Right lobe of liver (tissue), 6 donors: ENCODE results near the gene CKAP5. TPM values are rescaled to one million over a fixed set of nuclear protein-coding genes. Genes with fewer than 3 reads are reported as not detected.
"Not testable (repeated sequence)": the region's sequence is repeated elsewhere in the genome, so short reads cannot be mapped to it uniquely, and the experiment has no call there.

ENCODE experiments used
- ATAC-seq, 4 donors: fragments of 200-7000 bp; cut with Tn5 transposase; one replicate each; pipeline ENCODE4 v1.9.1; 2020; ENCODE audit warnings: mild to moderate bottlenecking in 4 of 4, moderate library complexity in 4 of 4
- DNase-seq, 3 donors: peaks; one replicate each; pipeline ENCODE4 v3.0.0-alpha.2; 2020
- H3K27ac ChIP-seq, 3 donors: fragments of 200-600 bp; one replicate each; pipeline ENCODE4 v1.8.0; 2022
- H3K27me3 ChIP-seq, 2 donors: fragments of 200-600 bp; one replicate each; pipeline ENCODE4 v1.8.0; 2022
- H3K36me3 ChIP-seq, 4 donors: fragments of 200-600 bp; sonication (generic) in 1 of 4; one replicate each; pipeline versions ENCODE4 v1.5.1 to v1.8.0; 2017 to 2022; ENCODE audit warnings: control low read depth in 1 of 4
- H3K4me1 ChIP-seq, 4 donors: fragments of 200-600 bp; sonication (generic) in 1 of 4; one replicate each; pipeline versions ENCODE4 v1.5.1 to v1.8.0; 2017 to 2022; ENCODE audit warnings: control low read depth in 1 of 4
- H3K4me3 ChIP-seq, 3 donors: fragments of 200-600 bp; one replicate each; pipeline ENCODE4 v1.8.0; 2022
- H3K9me3 ChIP-seq, 4 donors: fragments of 200-600 bp; sonication (generic) in 1 of 4; one replicate each; pipeline versions ENCODE4 v1.5.1 to v1.8.0; 2017 to 2022; ENCODE audit warnings: control low read depth in 1 of 4
- CTCF ChIP-seq, 4 donors: fragments of 200-600 bp in 3 of 4; fragments of 450-650 bp in 1 of 4; IDR thresholded peaks; one replicate each; pipeline versions ENCODE4 v1.5.1 to v1.8.0; 2016 to 2022; ENCODE audit warnings: antibody characterized with exemption in 4 of 4, mild to moderate bottlenecking in 2 of 4
- POLR2A ChIP-seq: fragments of 450-650 bp; IDR thresholded peaks from one replicate; pipeline ENCODE4 v1.6.1; 2017; ENCODE audit warnings: antibody characterized with exemption, mild to moderate bottlenecking
- WGBS: methylation state at CpG from one replicate; pipeline ENCODE4 v1.1.6; 2018; ENCODE audit warnings: low coverage, low lambda C conversion rate; ENCODE audit not compliant: insufficient coverage; ENCODE audit errors: missing lambda C conversion rate; 5-methylcytosine and 5-hydroxymethylcytosine counted together
- intact Hi-C, 2 donors: fragments of 100-400 bp; cut with DNase I; formaldehyde crosslinking; loops; one replicate each; pipeline versions ENCODE4 v1.11.2 to v1.14.1; 2022
- total RNA-seq, 6 experiments: library from RNA; depleted of rRNA in 2 of 6; stranded (reverse); fragments of >200 nt in 2 of 6; fragmentation: NEBNext Ultra II Directional in 3 of 6; extraction: Animal tissue kit (Norgen Biotek cat#: 25700) in 3 of 6; gene quantifications; one replicate each; pipeline versions ENCODE4 v1.1.0 to v1.2.4, GENCODE V29; 2016 to 2023
- donor health status: DM: no; HTN: yes; CAD: no.
- donor health status: DM: no; HTN: no; CAD: no.
- donor health status: DM: no; HTN: no; CAD: no.
- donor health status: DM: no; HTN: yes; CAD: no.
- donor health status: DM: no; HTN: yes; CAD: no.

The CKAP5 gene
- total RNA-seq, 6 experiments from 2014 or later: 12.9 to 30.2 (median 21.2) TPM

GRCh38 chr11:46800177-46800576 lies 45.9 kb downstream of the CKAP5 start:
- ATAC-seq: no peak
- peaks cover 0 to 29% (median 2%) of the 10 kb centered on the region in 4 donors for H3K36me3 ChIP-seq

GRCh38 chr11:46799725-46800124 lies 46.4 kb downstream of the CKAP5 start:
- H3K27ac ChIP-seq, H3K27me3 ChIP-seq, DNase-seq, H3K4me3 ChIP-seq, intact Hi-C loops, H3K4me1 ChIP-seq, ATAC-seq, H3K9me3 ChIP-seq: not testable (repeated sequence)
- 100% methylated on average over 1 of the region's 2 CpGs for WGBS
- H3K36me3 ChIP-seq: peaks cover 0 to 30% (median 2%) of the 10 kb centered on the region in 4 donors

More at GRCh38 chr11:46800177-46800576, 45.9 kb downstream of the CKAP5 start:
- Histone ChIP-seq H3K9me3 (no peaks in the 10 kb centered on the region), H3K27ac (no peak overlapping the region), H3K4me1 (no peaks in the 10 kb centered on the region), H3K4me3 (no peak overlapping the region), H3K27me3 (no peaks in the 10 kb centered on the region)
- no peak for TF ChIP-seq CTCF (IDR thresholded peaks at IDR 0.05)
- TF ChIP-seq POLR2A: no peak
- intact Hi-C loops: no loop called here
- DNase-seq: no peak
- 64% methylated on average over 1 of the region's 1 CpG for WGBS

- ATAC-seq (no peak), DNase-seq (no peak)
- Histone ChIP-seq H3K4me1 (no peaks in the 10 kb centered on the region), H3K36me3 (peaks cover 0 to 48% (median 9%) of the 10 kb centered on the region in 4 donors), H3K27ac (no peak overlapping the region), H3K4me3 (no peak overlapping the region), H3K9me3 (no peaks in the 10 kb centered on the region), H3K27me3 (no peaks in the 10 kb centered on the region)
- 95% methylated on average over 4 of the region's 4 CpGs for WGBS
- intact Hi-C loops: no loop called here
- TF ChIP-seq CTCF (IDR thresholded peaks at IDR 0.05) (no peak), POLR2A (no peak)
Observed at GRCh38 chr11:46778416-46778815, 67.7 kb downstream of the CKAP5 start.

GRCh38 chr11:46776878-46777277 lies 69.2 kb downstream of the CKAP5 start:
- Histone ChIP-seq H3K27me3 (no peaks in the 10 kb centered on the region), H3K9me3 (no peaks in the 10 kb centered on the region), H3K4me3 (no peak overlapping the region), H3K36me3 (peaks cover 0 to 44% (median 9%) of the 10 kb centered on the region in 4 donors), H3K4me1 (no peaks in the 10 kb centered on the region), H3K27ac (no peak overlapping the region)
- 95% methylated on average over 2 of the region's 2 CpGs for WGBS
- DNase-seq (no peak), ATAC-seq (no peak)
- no peak for TF ChIP-seq POLR2A
- intact Hi-C loops: no loop called here

- H3K27me3 ChIP-seq: no peaks in the 10 kb centered on the region
- H3K9me3 ChIP-seq: no peaks in the 10 kb centered on the region
- no peak overlapping the region for H3K4me3 ChIP-seq
- TF ChIP-seq POLR2A: no peak
- no peak for TF ChIP-seq CTCF (IDR thresholded peaks at IDR 0.05)
- no peak overlapping the region for H3K27ac ChIP-seq
- H3K4me1 ChIP-seq: no peaks in the 10 kb centered on the region
- intact Hi-C loops: no loop called here
- peaks cover 0 to 38% (median 18%) of the 10 kb centered on the region in 4 donors for H3K36me3 ChIP-seq
- 95% methylated on average over 4 of the region's 4 CpGs for WGBS
- DNase-seq (no peak), ATAC-seq (no peak)
Observed at GRCh38 chr11:46769636-46770221, 76.4 kb downstream of the CKAP5 start.
